A549 (cell line): ENCODE data around the gene NIN.

ENCODE experiments used
- CBX2 ChIP-seq: fragments of 200-600 bp; sonication (generic); IDR thresholded peaks from 2 replicates; pipeline ENCODE4 v1.6.1; 2016; ENCODE audit warnings: low read depth, mild to moderate bottlenecking, borderline replicate concordance
- CEBPB ChIP-seq, 2 experiments: fragments of >200 bp in 1 of 2; sonication (Bioruptor Twin) in 1 of 2; formaldehyde crosslinking in 1 of 2; IDR thresholded peaks; 2 replicates each; pipeline ENCODE4 v1.6.1; 2012 to 2016
- CTCF ChIP-seq: fragments of >200 bp; sonication (Bioruptor Twin); formaldehyde crosslinking; IDR thresholded peaks from 3 replicates; pipeline ENCODE4 v1.5.1; 2016
- MAX ChIP-seq: IDR thresholded peaks from 2 replicates; pipeline ENCODE4 v1.6.1; 2012
- MYC ChIP-seq: IDR thresholded peaks from 2 replicates; pipeline ENCODE4 v1.6.1; 2012; ENCODE audit warnings: mild to moderate bottlenecking, inconsistent platforms, low read length, improper control_type of control experiment, borderline replicate concordance
- POLR2A ChIP-seq: IDR thresholded peaks from 2 replicates; pipeline ENCODE4 v1.6.1; 2012; ENCODE audit warnings: mild to moderate bottlenecking, low read length
- POLR2AphosphoS2 ChIP-seq: conservative IDR thresholded peaks from 2 replicates; pipeline ENCODE4 v1.6.1; 2012; ENCODE audit warnings: low read length, improper control_type of control experiment, inconsistent platforms
- RAD21 ChIP-seq, 2 experiments: fragments of >200 bp in 1 of 2; sonication (Bioruptor Twin) in 1 of 2; formaldehyde crosslinking in 1 of 2; IDR thresholded peaks in 1 of 2; conservative IDR thresholded peaks in 1 of 2; 2 replicates in 1 of 2; 3 replicates in 1 of 2; pipeline ENCODE4 v1.6.1; 2012 to 2018; ENCODE audit warnings: inconsistent platforms in 1 of 2
- RFX5 ChIP-seq: fragments of 450-650 bp; IDR thresholded peaks from 2 replicates; pipeline ENCODE4 v1.7.1; 2014; ENCODE audit warnings: antibody characterized with exemption, mild to moderate bottlenecking, moderate library complexity
- SMC3 ChIP-seq: fragments of >200 bp; sonication (Bioruptor Twin); formaldehyde crosslinking; IDR thresholded peaks from 3 replicates; pipeline ENCODE4 v1.6.1; 2018; ENCODE audit warnings: inconsistent platforms
- USF2 ChIP-seq: fragments of 450-650 bp; IDR thresholded peaks from 2 replicates; pipeline ENCODE4 v1.6.1; 2014; ENCODE audit warnings: antibody characterized with exemption

GRCh38 chr14:50813544-50813863 lies 17.5 kb downstream of the NIN start:
- no peak for TF ChIP-seq CTCF
- no peak for TF ChIP-seq POLR2AphosphoS2
- TF ChIP-seq MAX, result no peak
- no peak for TF ChIP-seq CEBPB (IDR thresholded peaks at IDR 0.05)
- no peak for TF ChIP-seq SMC3
- no peak for TF ChIP-seq RAD21 (conservative IDR thresholded peaks at IDR 0.05 in 1 of 2, IDR thresholded peaks at IDR 0.05 in 1 of 2)
- no peak for TF ChIP-seq POLR2A
- no peak for TF ChIP-seq MYC
- no peak for TF ChIP-seq CBX2
- no peak for TF ChIP-seq RFX5
- no peak for TF ChIP-seq USF2
